Measurements from ENCODE around the gene NCK2.

NCK2 gene

GRCh38 chr2:105800953-105801635 lies 56.4 kb downstream of the NCK2 start:
- Histone ChIP-seq H3K36me3 (ENCODE audit: insufficient read depth, insufficient read length, low read length) (peaks cover 11% of the 10 kb centered on the region), H3K9me3 (ENCODE audit: insufficient read depth, low read length) (no peaks in the 10 kb centered on the region), H3K4me3 (ENCODE audit: insufficient read length, low read depth) (no peak overlapping the region), H3K4me1 (ENCODE audit: insufficient read depth, insufficient read length) (peaks cover 5% of the 10 kb centered on the region), H3K27me3 (ENCODE audit: insufficient read depth, insufficient read length) (no peaks in the 10 kb centered on the region), H3K9ac (ENCODE audit: insufficient read length, low read depth) (no peak overlapping the region)
- DNase-seq (ENCODE audit: low read depth, low spot score) = no peak
- TF ChIP-seq SUZ12 (IDR thresholded peaks at IDR 0.05; ENCODE audit: extremely low read depth, insufficient read depth, insufficient read length) (no peak), YY1 (IDR thresholded peaks at IDR 0.05; ENCODE audit: insufficient read depth, insufficient read length) (no peak), ZNF274 (IDR thresholded peaks at IDR 0.05; ENCODE audit: low read depth, low read length) (no peak)

GRCh38 chr2:105801961-105802360 lies 57.2 kb downstream of the NCK2 start:
- TF ChIP-seq SUZ12 (IDR thresholded peaks at IDR 0.05; ENCODE audit: extremely low read depth, insufficient read depth, insufficient read length) (no peak), YY1 (IDR thresholded peaks at IDR 0.05; ENCODE audit: insufficient read depth, insufficient read length) (no peak), ZNF274 (IDR thresholded peaks at IDR 0.05; ENCODE audit: low read depth, low read length) (no peak)
- no peak overlapping the region for H3K4me3 ChIP-seq (ENCODE audit: insufficient read length, low read depth)
- peaks cover 5% of the 10 kb centered on the region for H3K4me1 ChIP-seq (ENCODE audit: insufficient read depth, insufficient read length)
- no peaks in the 10 kb centered on the region for H3K9me3 ChIP-seq (ENCODE audit: insufficient read depth, low read length)
- peaks cover 11% of the 10 kb centered on the region for H3K36me3 ChIP-seq (ENCODE audit: insufficient read depth, insufficient read length, low read length)
- no peak for DNase-seq (ENCODE audit: low read depth, low spot score)
- no peaks in the 10 kb centered on the region for H3K27me3 ChIP-seq (ENCODE audit: insufficient read depth, insufficient read length)
- H3K9ac ChIP-seq (ENCODE audit: insufficient read length, low read depth) = no peak overlapping the region

GRCh38 chr2:105802587-105802986 lies 57.9 kb downstream of the NCK2 start:
- Histone ChIP-seq H3K27me3 (ENCODE audit: insufficient read depth, insufficient read length) (no peaks in the 10 kb centered on the region), H3K9me3 (ENCODE audit: insufficient read depth, low read length) (no peaks in the 10 kb centered on the region), H3K36me3 (ENCODE audit: insufficient read depth, insufficient read length, low read length) (peaks cover 11% of the 10 kb centered on the region), H3K4me1 (ENCODE audit: insufficient read depth, insufficient read length) (peaks cover 3% of the 10 kb centered on the region), H3K4me3 (ENCODE audit: insufficient read length, low read depth) (no peak overlapping the region), H3K9ac (ENCODE audit: insufficient read length, low read depth) (no peak overlapping the region)
- TF ChIP-seq ZNF274 (IDR thresholded peaks at IDR 0.05; ENCODE audit: low read depth, low read length) = no peak
- no peak for TF ChIP-seq SUZ12 (IDR thresholded peaks at IDR 0.05; ENCODE audit: extremely low read depth, insufficient read depth, insufficient read length)
- TF ChIP-seq YY1 (IDR thresholded peaks at IDR 0.05; ENCODE audit: insufficient read depth, insufficient read length) = no peak
- no peak for DNase-seq (ENCODE audit: low read depth, low spot score)

DNA sequence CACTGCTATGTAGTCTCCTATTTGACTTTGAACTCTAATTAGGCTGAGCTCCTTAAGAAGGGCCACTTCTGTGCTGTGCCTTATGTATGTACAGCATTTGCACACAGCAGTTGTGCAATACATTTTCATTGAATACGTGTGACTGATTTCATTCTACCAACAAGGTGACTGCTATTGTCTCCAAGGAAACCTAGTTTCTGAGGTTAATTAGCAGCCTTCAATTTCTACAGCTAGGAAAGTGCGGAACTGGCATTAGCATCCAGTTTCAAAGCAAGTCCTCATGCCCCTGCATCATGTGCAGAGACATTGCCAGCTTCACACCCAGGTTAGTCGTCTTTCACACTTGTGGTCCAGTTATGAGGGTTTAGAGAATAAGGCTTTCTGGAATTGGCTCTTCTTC lies 58.6 kb downstream of the NCK2 start:
- H3K4me3 ChIP-seq (ENCODE audit: insufficient read length, low read depth) = no peak overlapping the region
- H3K4me1 ChIP-seq (ENCODE audit: insufficient read depth, insufficient read length) = peaks cover 3% of the 10 kb centered on the region
- no peak overlapping the region for H3K9ac ChIP-seq (ENCODE audit: insufficient read length, low read depth)
- no peaks in the 10 kb centered on the region for H3K27me3 ChIP-seq (ENCODE audit: insufficient read depth, insufficient read length)
- DNase-seq (ENCODE audit: low read depth, low spot score) = no peak
- no peaks in the 10 kb centered on the region for H3K9me3 ChIP-seq (ENCODE audit: insufficient read depth, low read length)
- no peak for TF ChIP-seq YY1 (IDR thresholded peaks at IDR 0.05; ENCODE audit: insufficient read depth, insufficient read length)
- TF ChIP-seq ZNF274 (IDR thresholded peaks at IDR 0.05; ENCODE audit: low read depth, low read length) = no peak
- no peak for TF ChIP-seq SUZ12 (IDR thresholded peaks at IDR 0.05; ENCODE audit: extremely low read depth, insufficient read depth, insufficient read length)
- peaks cover 11% of the 10 kb centered on the region for H3K36me3 ChIP-seq (ENCODE audit: insufficient read depth, insufficient read length, low read length)

DNA sequence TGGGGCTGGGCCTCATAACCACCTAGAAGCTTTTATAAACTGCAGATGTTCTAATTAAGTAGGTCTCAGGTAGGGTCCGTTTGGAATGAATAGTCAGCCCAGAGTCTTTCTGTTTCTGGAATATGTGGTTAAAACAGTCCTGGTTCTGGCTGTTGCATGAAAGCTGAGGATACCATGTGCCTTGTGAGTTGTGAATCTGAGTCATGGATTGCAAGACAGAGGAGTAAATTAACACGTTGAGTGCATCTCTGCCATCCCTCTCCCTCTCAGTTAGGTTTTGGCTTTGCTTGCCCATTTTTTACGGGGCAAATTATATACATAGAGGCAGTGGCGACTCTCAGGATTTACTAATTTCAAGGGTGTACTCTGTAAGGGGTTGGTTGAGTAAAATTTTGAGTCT lies 59.1 kb downstream of the NCK2 start:
- H3K27me3 ChIP-seq (ENCODE audit: insufficient read depth, insufficient read length) = no peaks in the 10 kb centered on the region
- H3K4me3 ChIP-seq (ENCODE audit: insufficient read length, low read depth) = no peak overlapping the region
- H3K4me1 ChIP-seq (ENCODE audit: insufficient read depth, insufficient read length) = peaks cover 3% of the 10 kb centered on the region
- H3K9ac ChIP-seq (ENCODE audit: insufficient read length, low read depth) = no peak overlapping the region
- TF ChIP-seq YY1 (IDR thresholded peaks at IDR 0.05; ENCODE audit: insufficient read depth, insufficient read length) (no peak), ZNF274 (IDR thresholded peaks at IDR 0.05; ENCODE audit: low read depth, low read length) (no peak), SUZ12 (IDR thresholded peaks at IDR 0.05; ENCODE audit: extremely low read depth, insufficient read depth, insufficient read length) (no peak)
- peaks cover 11% of the 10 kb centered on the region for H3K36me3 ChIP-seq (ENCODE audit: insufficient read depth, insufficient read length, low read length)
- no peak for DNase-seq (ENCODE audit: low read depth, low spot score)
- H3K9me3 ChIP-seq (ENCODE audit: insufficient read depth, low read length) = no peaks in the 10 kb centered on the region

DNA sequence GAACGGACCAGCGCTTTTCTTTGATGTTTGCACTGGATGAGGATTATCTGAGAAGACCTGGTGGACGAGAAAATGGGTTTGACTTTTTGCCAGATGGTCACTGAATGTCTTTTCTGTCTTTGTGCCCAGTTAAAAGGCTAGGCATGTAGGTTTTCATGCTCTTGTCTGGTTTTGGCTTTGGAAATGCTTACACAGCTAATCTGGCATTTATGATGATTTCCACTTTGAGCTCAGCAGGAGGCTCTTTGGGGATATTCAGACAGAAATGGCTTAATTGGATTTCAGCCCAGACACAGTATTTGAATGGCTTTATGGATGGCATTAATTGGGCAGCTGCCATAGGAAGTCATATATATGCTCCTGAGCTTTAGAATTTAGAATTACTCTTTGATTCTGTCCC lies 59.6 kb downstream of the NCK2 start:
- H3K27me3 ChIP-seq (ENCODE audit: insufficient read depth, insufficient read length) = no peaks in the 10 kb centered on the region
- no peaks in the 10 kb centered on the region for H3K9me3 ChIP-seq (ENCODE audit: insufficient read depth, low read length)
- H3K4me3 ChIP-seq (ENCODE audit: insufficient read length, low read depth) = no peak overlapping the region
- H3K9ac ChIP-seq (ENCODE audit: insufficient read length, low read depth) = no peak overlapping the region
- no peak for DNase-seq (ENCODE audit: low read depth, low spot score)
- TF ChIP-seq YY1 (IDR thresholded peaks at IDR 0.05; ENCODE audit: insufficient read depth, insufficient read length) (no peak), ZNF274 (IDR thresholded peaks at IDR 0.05; ENCODE audit: low read depth, low read length) (no peak), SUZ12 (IDR thresholded peaks at IDR 0.05; ENCODE audit: extremely low read depth, insufficient read depth, insufficient read length) (no peak)
- peaks cover 3% of the 10 kb centered on the region for H3K4me1 ChIP-seq (ENCODE audit: insufficient read depth, insufficient read length)
- peaks cover 11% of the 10 kb centered on the region for H3K36me3 ChIP-seq (ENCODE audit: insufficient read depth, insufficient read length, low read length)

DNA sequence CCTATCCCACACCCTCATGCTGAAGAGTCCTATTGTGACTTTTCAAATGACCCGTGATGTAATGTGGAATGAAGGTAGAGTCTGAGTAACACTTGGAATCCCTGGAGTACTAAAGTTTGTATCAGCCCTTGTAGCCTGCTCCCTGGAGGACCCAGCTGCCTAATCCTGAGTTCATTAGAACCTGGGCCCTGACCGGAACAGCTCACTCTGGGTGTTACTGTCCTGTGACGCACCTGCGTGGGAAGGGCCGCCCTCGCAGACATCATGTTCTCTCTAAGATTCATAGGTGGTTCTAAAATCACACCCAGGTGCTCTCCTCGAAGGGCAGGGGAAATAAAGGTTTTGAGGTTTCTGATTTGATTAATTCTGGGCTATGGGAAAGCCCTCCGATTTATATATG lies 62.3 kb downstream of the NCK2 start:
- Histone ChIP-seq H3K27me3 (ENCODE audit: insufficient read depth, insufficient read length) (no peaks in the 10 kb centered on the region), H3K4me1 (ENCODE audit: insufficient read depth, insufficient read length) (peaks cover 2% of the 10 kb centered on the region), H3K36me3 (ENCODE audit: insufficient read depth, insufficient read length, low read length) (peaks cover 4% of the 10 kb centered on the region), H3K9me3 (ENCODE audit: insufficient read depth, low read length) (no peaks in the 10 kb centered on the region), H3K4me3 (ENCODE audit: insufficient read length, low read depth) (no peak overlapping the region), H3K9ac (ENCODE audit: insufficient read length, low read depth) (no peak overlapping the region)
- TF ChIP-seq SUZ12 (IDR thresholded peaks at IDR 0.05; ENCODE audit: extremely low read depth, insufficient read depth, insufficient read length) = no peak
- TF ChIP-seq YY1 (IDR thresholded peaks at IDR 0.05; ENCODE audit: insufficient read depth, insufficient read length) = no peak
- TF ChIP-seq ZNF274 (IDR thresholded peaks at IDR 0.05; ENCODE audit: low read depth, low read length) = no peak
- DNase-seq (ENCODE audit: low read depth, low spot score) = no peak
